Left kidney (tissue), 2 donors: Measurements from ENCODE around the gene RPRD1B. TPM values are rescaled to one million over a fixed set of nuclear protein-coding genes. Genes with fewer than 3 reads are reported as not detected.

ENCODE experiments used
- DNase-seq: peaks from one replicate; pipeline ENCODE4 v3.0.0-alpha.2; 2013
- polyA plus RNA-seq: library from polyadenylated mRNA; unstranded; fragments of 120-200 nt; gene quantifications from one replicate; pipeline ENCODE4 v1.2.1, GENCODE V29; 2013; ENCODE audit not compliant: insufficient read length

Gene RPRD1B
- polyA plus RNA-seq, 1 donor: 43.6 TPM

DNA sequence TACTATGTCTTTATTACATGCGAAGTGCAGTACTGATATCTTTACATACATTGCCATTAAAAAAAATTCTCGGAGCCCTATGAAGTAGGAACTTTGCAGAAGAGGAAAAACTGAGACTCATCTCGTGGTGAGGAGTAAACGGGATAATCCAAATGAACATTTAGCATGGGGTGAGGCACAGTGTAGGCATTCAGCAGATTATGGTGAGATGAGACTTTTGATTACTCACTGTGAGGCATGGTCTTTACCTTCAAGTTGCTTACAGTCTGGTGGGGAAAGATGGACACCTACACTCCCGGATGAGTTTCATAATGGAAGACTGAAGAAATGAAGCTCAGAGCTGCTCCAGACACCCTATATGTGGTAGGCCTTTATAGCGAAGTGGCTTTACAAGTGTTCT, 1.4 kb downstream of the RPRD1B start:
- DNase-seq: no peak

DNA sequence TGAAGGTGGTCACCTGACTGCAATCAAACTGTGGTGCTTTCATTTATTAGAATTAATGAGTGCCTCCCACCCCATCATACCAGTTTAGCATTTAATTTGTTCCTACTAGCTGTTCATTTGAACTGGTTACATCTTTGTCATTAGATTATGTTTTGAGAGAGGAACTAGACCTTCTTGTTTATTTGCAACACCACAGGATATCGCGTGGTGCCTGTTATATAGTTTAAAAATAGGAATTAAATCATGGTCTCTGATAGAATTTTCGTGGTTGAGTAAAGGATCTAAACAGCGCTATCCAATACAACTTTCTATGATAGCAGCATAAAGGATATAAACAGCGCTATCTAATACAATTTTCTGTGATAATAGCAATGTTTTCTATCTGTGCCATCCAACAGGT, 2.8 kb downstream of the RPRD1B start:
- no peak for DNase-seq

DNA sequence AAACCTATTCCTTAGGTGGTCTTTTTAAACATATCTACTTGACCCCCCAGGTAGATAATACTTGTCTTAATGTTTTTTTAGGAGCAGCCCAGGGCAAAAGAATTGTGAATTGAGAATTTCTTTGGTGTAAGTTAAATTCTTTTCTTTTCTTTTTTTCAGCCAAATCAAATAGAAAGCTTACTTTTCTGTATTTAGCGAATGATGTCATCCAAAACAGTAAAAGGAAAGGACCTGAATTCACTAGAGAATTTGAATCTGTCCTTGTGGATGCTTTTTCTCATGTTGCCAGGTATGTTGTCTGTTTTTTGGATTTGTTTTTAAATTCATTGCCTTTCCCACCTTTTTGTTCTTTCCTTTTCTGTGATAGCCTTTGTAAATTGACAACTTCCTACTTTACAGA, 6.7 kb downstream of the RPRD1B start:
- no peak for DNase-seq

DNA sequence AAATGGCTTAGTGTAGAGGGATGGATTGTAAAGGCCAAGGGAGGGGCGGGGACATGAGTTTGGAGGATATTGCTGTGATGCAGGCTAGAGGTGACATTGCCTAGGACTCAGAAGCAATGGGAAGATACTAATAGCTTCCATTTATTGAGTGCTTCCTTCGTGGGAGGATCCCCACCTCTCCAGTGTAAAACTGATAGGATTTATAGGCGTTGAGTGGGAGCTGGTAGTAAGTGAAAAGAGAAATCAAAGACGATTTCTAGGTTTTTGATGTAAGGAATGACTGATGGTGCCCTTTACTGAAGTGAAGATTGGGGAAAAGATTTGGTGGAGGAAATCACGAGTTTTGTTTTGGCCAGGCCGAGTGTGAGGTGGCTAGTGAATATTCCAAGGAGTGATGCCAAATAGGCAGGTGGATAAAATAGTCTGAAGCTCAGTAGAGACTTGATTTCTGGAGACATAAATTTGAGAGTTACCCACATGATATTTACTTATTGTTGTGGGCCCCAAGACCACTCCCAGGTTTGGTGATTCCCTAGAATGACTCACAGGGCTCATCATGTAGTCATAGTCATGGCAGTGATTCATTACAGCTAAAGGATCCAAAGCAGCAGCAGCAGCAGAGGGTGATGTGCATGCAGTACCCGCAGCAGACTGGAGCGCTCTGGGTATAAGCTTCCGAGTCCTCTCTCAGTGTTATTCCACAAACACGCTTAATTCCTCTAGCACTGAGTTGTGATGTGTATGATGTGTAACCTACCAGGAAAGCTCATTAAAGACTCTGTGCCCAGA, 10.2 kb downstream of the RPRD1B start:
- no peak for DNase-seq

DNA sequence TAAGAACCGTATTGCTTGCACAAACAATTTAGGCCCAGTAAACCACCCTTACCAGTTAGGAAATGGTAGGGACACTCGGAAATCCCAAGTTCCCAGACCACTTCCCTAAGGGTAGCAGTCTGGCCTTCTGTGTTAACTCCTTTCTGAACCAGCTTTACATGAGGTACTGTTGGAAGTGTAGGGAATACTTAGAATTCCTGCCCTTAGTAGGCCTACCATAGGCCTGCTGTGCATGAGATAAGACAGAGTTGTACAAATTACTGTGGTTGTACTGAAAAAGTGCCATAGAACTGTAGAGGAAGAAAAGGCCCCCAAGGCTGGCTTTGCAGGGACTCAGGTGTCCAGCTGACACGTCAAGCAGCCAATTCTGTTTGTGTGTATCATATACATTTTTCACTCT, 11.1 kb downstream of the RPRD1B start:
- DNase-seq: no peak

DNA sequence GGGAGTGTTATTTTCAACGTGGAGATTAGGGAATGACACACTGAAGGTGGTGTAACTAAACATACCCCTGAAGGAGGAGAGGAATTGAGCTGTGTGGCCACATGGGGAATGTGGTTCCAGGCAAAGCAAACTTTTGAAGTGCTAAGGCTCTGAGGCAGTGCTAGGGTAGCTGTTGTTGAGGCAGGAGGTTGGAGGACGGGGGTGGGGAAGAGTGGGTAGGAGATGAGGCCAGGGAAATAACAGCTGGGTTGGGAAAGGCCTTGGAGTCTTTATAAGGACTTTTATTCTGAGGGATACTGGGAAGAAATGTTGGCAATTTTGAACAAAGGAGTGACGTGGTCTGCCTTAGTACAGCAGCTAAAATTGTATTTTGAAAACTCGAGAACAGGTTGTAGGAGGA, 13.0 kb downstream of the RPRD1B start:
- no peak for DNase-seq

DNA sequence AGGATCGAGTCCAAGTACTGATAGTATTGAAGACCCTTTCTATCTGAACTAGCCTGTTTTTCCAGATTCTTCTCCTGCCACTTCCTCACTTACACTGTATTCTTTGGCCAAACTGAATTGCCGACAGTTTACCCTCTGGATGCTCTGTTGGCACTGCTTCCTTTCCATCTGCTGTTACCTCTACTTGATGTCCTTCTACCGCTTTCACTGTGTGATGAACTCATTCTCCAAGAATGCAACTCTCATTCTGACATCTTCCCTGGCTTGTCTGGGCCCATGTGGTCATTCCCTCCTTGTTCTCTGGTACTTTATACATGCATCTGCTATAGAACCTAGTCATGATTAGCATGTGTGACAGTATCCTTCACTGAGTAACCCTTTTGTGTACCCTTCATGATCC, 16.3 kb downstream of the RPRD1B start:
- no peak for DNase-seq

DNA sequence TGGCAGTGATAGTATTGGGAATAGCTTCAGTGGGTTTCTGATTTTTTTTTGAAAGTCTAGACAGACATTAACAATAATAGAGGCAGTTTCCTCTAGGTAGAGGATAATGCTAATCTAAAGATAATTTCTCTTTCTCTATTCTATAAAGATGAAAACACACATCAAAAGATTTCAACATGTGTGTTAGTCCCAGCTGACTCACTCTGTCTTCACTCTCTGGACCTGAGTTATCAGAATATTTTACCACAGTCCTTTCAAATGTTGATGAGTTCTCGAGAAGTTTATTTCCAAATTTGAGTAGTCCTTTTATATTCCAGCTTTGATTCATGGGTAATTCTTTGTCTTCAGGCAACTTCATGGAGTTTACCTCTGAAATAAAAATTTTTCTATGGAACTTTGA, 17.1 kb downstream of the RPRD1B start:
- DNase-seq: no peak

DNA sequence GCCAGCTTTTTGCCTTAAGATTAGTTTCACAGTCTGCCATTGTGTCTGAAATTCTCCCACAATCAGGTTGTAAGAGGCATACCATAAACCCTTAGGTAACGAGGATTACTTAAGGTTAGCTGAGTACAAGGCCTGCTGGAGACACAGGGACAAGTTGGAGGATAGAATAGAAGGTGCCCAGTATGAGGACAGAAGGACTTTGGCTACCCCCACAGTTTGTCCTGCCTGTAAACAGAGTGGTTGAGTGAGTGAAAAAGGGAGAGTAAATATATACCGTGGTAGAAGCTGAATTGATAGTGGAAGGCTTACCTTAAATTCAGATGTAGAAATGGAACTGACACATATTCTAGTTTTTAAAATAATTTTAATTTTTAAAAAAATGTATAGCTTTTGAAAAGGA, 19.3 kb downstream of the RPRD1B start:
- no peak for DNase-seq

DNA sequence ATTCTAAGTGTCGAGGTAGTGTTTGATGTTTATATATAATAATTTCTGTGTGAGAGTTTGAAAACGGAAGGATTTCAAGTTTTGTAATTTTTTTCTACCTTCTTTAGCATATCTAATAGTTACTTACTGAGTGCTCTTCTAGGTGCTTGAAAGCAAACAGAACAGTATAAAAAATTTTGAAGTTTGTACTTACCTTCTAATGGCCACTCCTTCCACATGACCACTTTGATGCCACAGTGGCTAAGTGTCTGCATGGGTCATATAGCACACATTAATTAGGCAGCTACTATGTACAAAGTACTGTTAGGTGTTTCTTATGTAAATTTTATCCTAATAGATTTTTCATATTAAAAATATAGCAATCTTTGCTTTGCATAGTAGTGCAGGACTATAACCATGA, 21.1 kb downstream of the RPRD1B start:
- no peak for DNase-seq

DNA sequence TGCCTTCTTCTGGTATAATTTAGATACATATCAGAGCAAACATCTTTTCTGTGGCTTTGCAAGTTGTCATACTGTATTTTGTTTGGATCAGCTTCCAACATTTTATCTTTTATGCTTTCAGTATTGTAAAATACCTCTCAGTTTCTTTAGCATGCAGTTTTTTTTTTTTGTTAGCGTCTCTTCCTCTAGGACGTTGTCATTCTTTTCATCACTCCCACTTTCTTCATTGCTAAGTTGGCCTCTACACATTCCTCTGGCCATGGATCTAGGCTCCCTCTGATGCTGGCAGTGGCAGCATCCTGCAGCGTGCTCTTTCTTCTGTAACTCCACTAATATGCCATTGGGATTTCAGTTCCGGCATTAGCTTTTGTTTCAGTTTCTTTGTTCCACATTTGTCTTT, 21.7 kb downstream of the RPRD1B start:
- no peak for DNase-seq

DNA sequence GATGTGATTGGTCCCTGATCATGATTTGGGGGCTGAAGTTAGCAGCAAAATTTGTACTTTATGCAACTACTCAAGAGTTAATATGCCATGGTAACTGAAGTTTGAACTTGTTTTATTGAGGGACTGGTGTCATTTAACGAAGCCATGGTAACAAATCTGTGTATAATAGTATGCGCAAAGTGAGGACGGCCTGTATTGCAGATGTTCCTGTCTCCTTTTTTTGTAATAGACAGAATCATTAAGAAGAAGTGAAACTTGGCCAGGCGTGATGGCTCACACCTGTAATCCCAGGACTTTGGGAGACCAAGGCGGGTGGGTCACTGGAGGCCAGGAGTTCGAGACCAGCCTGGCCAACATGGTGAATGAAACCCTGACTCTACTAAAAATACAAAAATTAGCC, 22.3 kb downstream of the RPRD1B start:
- no peak for DNase-seq

DNA sequence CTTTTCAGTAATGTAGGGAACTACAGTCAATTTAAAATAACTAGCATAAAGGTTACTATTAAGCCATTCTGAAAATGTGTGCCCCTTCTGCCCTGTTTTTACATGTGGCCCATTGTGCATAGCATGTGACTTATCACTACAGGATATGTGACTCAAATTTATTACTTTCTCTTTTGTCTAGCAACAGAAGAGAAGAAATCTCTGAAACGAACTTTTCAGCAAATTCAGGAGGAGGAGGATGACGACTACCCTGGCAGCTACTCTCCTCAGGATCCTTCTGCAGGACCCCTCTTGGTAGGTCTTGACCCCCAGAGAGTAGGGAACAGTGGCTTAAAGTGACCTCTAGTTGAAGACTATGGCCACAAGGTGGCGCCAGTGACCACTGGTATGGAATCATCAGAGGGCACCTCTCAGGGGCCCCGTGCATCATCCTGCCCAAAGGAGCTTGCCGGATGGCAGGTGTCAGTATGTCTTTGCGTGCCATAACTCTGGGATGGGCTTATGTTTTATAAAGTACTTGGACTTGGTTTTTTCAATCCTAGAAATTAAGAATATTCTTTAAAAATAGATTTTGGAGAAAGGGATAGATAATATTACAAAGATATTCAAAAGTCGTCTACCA, 23.9 kb downstream of the RPRD1B start:
- DNase-seq: peak; percentile 76

DNA sequence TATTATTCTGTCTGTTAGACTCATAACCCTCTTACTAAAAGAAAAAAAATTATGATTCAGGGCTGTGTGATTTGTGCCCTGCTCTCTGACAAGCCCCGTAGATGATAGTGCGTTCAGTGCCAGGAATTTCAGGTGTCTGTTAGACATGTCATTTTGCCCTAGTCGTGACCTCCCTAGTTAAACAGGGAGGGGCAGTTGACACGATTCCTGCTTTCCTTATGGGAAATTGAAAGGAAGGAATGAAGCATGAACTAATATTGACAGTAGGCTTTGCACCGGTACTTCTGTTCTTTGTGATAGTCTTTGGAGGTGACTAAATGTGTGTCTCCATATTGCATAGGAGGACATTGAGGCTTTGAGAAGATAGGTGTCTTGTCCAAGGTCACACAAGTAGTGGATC, 26.3 kb downstream of the RPRD1B start:
- DNase-seq: no peak

DNA sequence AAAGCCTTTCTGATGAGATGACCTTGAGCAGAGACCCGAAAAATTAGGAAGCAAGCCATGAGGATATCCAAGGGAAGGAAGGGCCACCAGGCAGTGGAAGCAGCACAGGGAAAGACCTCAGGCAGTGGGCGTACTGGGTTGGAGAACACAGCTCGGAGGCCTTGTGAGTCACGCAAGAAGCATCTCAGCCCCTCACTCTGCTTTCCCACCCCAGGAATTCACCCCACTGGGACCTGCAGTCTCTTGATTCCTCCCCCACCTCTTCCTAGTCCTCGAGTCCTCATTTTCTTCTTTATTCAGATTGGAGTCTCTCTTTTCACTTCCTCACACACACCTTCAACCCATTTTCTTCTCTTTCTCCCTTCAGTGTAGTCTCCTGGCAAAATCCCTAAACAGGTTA, 27.0 kb downstream of the RPRD1B start:
- no peak for DNase-seq

DNA sequence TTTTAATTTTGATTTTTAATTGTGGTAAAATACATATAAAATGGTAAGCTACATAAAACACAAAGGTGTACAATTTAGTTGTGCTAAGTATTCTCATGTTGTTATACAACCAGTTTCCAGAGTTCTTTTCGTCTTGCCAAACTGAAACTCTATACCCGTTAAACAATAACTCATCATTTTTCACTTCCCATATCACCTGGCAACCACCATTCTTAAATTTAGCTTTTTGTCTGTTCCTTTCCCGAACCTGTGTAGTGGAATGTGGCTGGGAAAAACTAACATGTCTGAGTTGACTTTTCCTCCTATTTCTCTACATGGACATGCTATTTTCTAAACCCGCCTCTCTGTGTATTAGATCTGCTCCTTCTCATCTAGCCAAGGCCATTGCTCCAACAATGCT, 27.6 kb downstream of the RPRD1B start:
- DNase-seq: no peak

DNA sequence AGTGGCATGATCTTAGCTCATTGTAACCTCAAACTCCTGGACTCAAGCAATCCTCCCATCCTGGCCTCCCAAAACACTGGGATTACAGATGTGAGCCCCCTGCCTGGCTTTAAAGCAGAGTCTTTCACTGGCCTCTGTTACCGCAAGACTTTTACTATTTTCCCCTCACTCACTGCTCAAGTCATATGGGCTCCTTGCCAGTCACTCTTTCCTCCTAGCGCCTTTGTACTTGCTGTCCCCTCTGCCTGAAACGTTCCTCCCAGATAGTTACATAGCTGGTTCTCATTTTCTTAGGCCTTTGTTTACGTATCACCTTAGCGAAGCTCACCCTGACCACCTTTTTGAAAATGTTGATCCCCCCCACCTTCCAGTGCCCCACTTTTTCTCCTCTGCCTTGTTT, 29.3 kb downstream of the RPRD1B start:
- DNase-seq: no peak

DNA sequence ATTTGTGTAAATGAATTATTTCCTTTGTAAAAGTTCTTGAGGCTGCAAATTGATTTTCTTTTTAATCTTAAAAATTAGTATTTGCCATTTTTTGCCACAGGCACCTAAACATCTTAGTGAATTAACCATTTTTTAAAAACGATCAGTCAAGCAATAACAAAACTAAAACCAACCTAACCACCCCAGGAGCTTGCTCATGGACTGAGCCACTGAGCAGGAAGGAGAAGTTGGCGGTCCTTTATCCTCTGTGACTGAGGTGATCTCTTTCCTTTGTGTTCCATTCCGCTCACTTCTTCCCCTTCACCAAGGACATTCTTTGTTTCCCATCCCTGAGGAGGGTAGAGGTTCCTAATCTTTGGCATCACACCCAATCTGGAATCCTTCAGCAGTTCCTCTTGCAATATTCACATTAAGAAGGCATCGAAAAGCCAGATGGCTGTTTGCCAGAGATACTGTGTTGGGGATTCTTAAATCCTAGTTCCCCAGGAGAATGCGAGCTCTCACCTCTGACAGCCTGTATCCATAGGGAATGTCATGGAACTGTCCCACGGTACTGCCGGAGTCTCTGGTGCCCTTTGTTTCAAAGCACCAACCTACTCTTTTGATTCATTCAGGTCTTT, 30.5 kb downstream of the RPRD1B start:
- no peak for DNase-seq

DNA sequence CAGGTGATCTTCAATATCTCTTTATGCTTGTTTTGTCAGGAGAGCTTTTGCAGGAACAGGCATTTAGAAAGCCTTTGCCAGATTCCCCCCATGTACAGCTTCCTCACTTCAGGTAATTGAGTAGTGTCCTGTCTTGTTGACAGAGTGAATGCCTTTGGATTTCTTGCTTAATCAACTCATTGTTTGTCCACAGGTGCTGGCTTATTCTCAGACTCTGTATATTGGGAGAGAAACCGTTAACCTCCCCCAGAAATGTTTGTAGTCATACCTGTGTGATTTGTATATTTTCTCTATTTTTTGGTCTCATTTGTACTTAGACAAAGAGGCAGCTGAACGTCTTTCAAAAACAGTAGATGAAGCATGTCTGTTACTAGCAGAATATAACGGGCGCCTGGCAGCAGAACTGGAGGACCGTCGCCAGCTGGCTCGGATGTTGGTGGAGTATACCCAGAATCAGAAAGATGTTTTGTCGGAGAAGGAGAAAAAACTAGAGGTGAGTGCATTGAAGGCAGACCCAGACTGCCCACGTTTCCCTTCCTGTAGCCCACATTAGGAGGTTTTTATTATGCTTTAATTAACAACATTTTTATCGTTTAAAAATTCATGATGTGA, 32.3 kb downstream of the RPRD1B start:
- no peak for DNase-seq

DNA sequence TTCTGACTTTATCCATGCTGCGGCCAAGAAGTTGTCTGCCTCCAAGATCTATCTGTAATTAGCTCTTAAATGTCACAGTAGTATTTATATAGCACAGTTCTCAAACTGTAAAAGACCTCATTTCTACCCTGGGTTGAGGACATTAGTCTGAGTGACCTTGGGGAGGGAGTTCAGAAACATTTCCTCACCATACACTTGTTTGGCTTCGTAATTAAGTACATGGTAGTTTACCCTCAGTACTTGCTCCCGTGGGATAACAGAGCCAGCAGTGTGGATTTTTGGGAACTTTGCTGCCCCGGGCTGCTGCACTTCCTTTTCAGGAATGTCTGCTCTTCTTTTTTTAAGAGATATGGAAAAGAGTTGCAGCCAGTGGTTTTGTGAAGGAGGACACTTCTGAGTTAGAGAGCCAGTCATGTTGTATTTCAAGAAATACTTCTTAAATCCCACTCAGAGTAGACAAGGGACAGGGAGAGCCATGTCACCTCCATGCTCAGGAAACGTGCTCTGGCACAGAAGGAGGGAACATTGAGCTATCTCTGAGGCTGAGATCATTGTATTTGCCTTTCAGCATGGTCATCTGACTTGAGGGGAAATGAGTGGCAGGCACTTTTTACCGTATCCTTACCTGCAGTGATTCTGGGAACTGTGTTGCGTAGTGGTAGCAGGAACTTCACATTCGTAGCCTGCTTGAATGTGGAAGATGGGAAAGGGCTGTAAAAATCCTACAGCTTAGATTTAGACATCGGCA, 33.6 kb downstream of the RPRD1B start:
- no peak for DNase-seq

DNA sequence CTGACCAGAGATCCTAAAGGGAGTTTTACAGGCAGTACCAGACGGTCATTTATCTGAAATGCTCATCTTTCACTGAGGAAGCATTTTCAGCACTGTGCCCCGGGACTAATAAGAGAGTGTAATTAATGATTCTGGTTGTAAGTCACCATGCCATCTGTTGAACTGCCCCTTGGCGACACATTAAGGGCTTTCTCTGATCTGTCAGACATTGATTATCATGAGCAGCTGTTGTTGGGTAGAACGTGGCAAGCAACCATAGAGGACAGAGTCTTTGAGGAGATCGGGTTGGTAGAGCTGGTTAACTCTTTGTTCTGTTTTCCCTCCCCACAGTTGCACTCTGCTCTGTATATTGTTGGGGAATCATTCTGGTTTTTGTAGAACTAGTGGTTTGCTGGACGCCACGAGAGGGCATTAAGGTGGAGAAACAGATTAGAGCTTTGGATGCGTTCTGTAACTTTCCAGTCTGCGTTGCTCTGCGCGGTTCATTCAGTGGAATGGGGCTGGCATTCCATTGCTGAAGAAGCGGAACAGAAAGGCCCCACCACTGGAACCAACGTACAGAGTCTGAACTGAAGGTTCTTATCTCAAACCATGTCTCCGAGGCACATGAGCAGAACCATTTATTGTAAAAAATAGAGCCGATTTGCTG, 34.3 kb downstream of the RPRD1B start:
- DNase-seq: no peak

DNA sequence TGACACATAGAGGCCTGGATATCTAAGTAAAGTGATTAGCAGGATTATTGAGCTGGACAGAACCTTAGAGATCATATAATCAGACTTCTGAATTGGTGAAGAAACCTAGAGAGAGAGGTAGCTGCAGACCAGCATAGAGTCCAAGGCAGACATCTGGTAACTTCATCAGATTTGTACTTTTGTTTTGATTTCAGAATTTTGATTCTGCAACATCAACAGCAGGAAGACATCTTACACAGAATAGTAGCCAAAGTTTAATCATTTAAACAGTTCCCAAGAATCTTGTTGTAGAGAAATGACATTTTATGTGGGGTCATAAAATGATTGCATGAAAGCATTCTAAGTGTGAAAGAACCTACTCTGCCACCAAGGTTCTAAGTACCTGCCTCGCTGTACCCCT, 39.4 kb downstream of the RPRD1B start:
- DNase-seq: no peak
